Astrocyte (in vitro differentiated cells and primary cell): ENCODE measurements around the gene PLCB4. TPM values are rescaled to one million over a fixed set of nuclear protein-coding genes. Genes with fewer than 3 reads are reported as not detected.
A peak's percentile ranks its signal among the peaks of the same experiment; 100 is the strongest.

Experiments
- DNase-seq: peaks from one replicate; pipeline ENCODE4 v3.0.0-alpha.2; 2010; ENCODE audit warnings: low read depth
- FAIRE-seq: peaks from 2 replicates; lab custom pipeline; 2011; peaks lifted over from hg19 to GRCh38; lab: Jason Lieb, UNC
- H2AFZ ChIP-seq: 2 replicates; pipeline ENCODE4 v1.6.0; 2012; ENCODE audit warnings: low read depth, low read length, inconsistent platforms
- H3K27ac ChIP-seq: 2 replicates; pipeline ENCODE4 v1.5.1; 2011; ENCODE audit warnings: low read depth, low read length, inconsistent platforms
- H3K27me3 ChIP-seq: 2 replicates; pipeline ENCODE4 v1.6.0; 2011; ENCODE audit warnings: low read length, inconsistent platforms; ENCODE audit not compliant: insufficient read depth
- H3K36me3 ChIP-seq: 2 replicates; pipeline ENCODE4 v1.5.1; 2011; ENCODE audit warnings: low read length, inconsistent platforms; ENCODE audit not compliant: insufficient read depth
- H3K4me1 ChIP-seq: 2 replicates; pipeline ENCODE4 v1.5.1; 2011; ENCODE audit warnings: low read length, inconsistent platforms; ENCODE audit not compliant: insufficient read depth
- H3K4me2 ChIP-seq: 2 replicates; pipeline ENCODE4 v1.6.0; 2012; ENCODE audit warnings: low read length, inconsistent platforms
- H3K4me3 ChIP-seq: 2 replicates; pipeline ENCODE4 v1.5.1; 2011; ENCODE audit warnings: low read depth, mild to moderate bottlenecking, low read length, inconsistent platforms; ENCODE audit not compliant: insufficient read depth
- H3K79me2 ChIP-seq: 2 replicates; pipeline ENCODE4 v1.6.0; 2012; ENCODE audit warnings: mild to moderate bottlenecking, low read length, inconsistent platforms; ENCODE audit not compliant: insufficient read depth
- H3K9ac ChIP-seq: 2 replicates; pipeline ENCODE4 v1.6.0; 2012; ENCODE audit warnings: mild to moderate bottlenecking, low read length, inconsistent platforms
- H3K9me3 ChIP-seq: 2 replicates; pipeline ENCODE4 v1.5.1; 2012; ENCODE audit warnings: low read depth, mild to moderate bottlenecking, low read length, inconsistent platforms; ENCODE audit not compliant: insufficient read depth
- H4K20me1 ChIP-seq: 2 replicates; pipeline ENCODE4 v1.6.0; 2012; ENCODE audit warnings: low read length, inconsistent platforms; ENCODE audit not compliant: insufficient read depth
- H3K27ac Mint-ChIP-seq: one replicate; pipeline ENCODE4 v1.8.0; 2021; ENCODE audit warnings: mild to moderate bottlenecking, mixed read lengths; ENCODE audit not compliant: unreplicated experiment
- H3K27me3 Mint-ChIP-seq: one replicate; pipeline ENCODE4 v1.8.0; 2021; ENCODE audit warnings: low read depth, mixed read lengths; ENCODE audit not compliant: unreplicated experiment
- H3K36me3 Mint-ChIP-seq: one replicate; pipeline ENCODE4 v1.8.0; 2021; ENCODE audit warnings: low read depth, mixed read lengths; ENCODE audit not compliant: unreplicated experiment
- H3K4me1 Mint-ChIP-seq: one replicate; pipeline ENCODE4 v1.8.0; 2021; ENCODE audit warnings: low read depth, mixed read lengths; ENCODE audit not compliant: unreplicated experiment
- H3K4me3 Mint-ChIP-seq: one replicate; pipeline ENCODE4 v1.8.0; 2021; ENCODE audit warnings: mild to moderate bottlenecking, moderate library complexity, mixed read lengths; ENCODE audit not compliant: unreplicated experiment
- H3K9me3 Mint-ChIP-seq: one replicate; pipeline ENCODE4 v1.8.0; 2021; ENCODE audit warnings: mild to moderate bottlenecking, mixed read lengths; ENCODE audit not compliant: unreplicated experiment
- CTCF ChIP-seq: IDR thresholded peaks from 2 replicates; pipeline ENCODE4 v1.5.1; 2011; ENCODE audit warnings: low read depth, mild to moderate bottlenecking, inconsistent platforms, low read length, moderate library complexity; ENCODE audit not compliant: insufficient read depth
- EZH2 ChIP-seq: IDR thresholded peaks from 2 replicates; pipeline ENCODE4 v1.6.1; 2012; ENCODE audit warnings: mild to moderate bottlenecking, low read length, inconsistent platforms; ENCODE audit not compliant: insufficient read depth
- total RNA-seq: library from RNA; stranded (reverse); gene quantifications from 2 replicates; pipeline ENCODE4 v1.2.1, GENCODE V29; 2021

Gene PLCB4
- total RNA-seq, 1 donor from 2014 or later: 58.2 TPM

- no peak for DNase-seq
- H3K27ac ChIP-seq: no peak overlapping the region
- no peaks in the 10 kb centered on the region for H3K9me3 Mint-ChIP-seq
- peaks cover 10% of the 10 kb centered on the region for H3K36me3 Mint-ChIP-seq
- H3K4me3 ChIP-seq: no peak overlapping the region
- no peaks in the 10 kb centered on the region for H3K27me3 Mint-ChIP-seq
- TF ChIP-seq EZH2 (no peak), CTCF (no peak)
- H3K36me3 ChIP-seq: no peaks in the 10 kb centered on the region
- H4K20me1 ChIP-seq: no peaks in the 10 kb centered on the region
- H3K4me2 ChIP-seq: no peak overlapping the region
- FAIRE-seq: no peak
- H3K9me3 ChIP-seq: no peaks in the 10 kb centered on the region
- no peaks in the 10 kb centered on the region for H3K4me1 ChIP-seq
- no peak overlapping the region for H3K27ac Mint-ChIP-seq
- no peak overlapping the region for H3K9ac ChIP-seq
- no peaks in the 10 kb centered on the region for H3K27me3 ChIP-seq
- no peak overlapping the region for H2AFZ ChIP-seq
- H3K4me3 Mint-ChIP-seq: no peak overlapping the region
- H3K79me2 ChIP-seq: no peaks in the 10 kb centered on the region
- H3K4me1 Mint-ChIP-seq: peaks cover 15% of the 10 kb centered on the region
Observed at GRCh38 chr20:9139106-9139833, 70.4 kb downstream of the PLCB4 start.

- Mint-ChIP-seq H3K4me1 (peaks cover 19% of the 10 kb centered on the region), H3K27me3 (no peaks in the 10 kb centered on the region), H3K9me3 (no peaks in the 10 kb centered on the region), H3K27ac (no peak overlapping the region), H3K36me3 (peaks cover 10% of the 10 kb centered on the region), H3K4me3 (no peak overlapping the region)
- FAIRE-seq (no peak), DNase-seq (peak; percentile 1)
- Histone ChIP-seq H3K27ac (no peak overlapping the region), H3K4me2 (no peak overlapping the region), H3K36me3 (no peaks in the 10 kb centered on the region), H4K20me1 (no peaks in the 10 kb centered on the region), H3K9ac (no peak overlapping the region), H3K4me1 (no peaks in the 10 kb centered on the region), H3K27me3 (no peaks in the 10 kb centered on the region), H2AFZ (no peak overlapping the region), H3K79me2 (no peaks in the 10 kb centered on the region), H3K9me3 (no peaks in the 10 kb centered on the region), H3K4me3 (no peak overlapping the region)
- TF ChIP-seq EZH2 (no peak), CTCF (no peak)
Observed at GRCh38 chr20:9140162-9140760, 71.4 kb downstream of the PLCB4 start.

- no peak overlapping the region for H3K9ac ChIP-seq
- no peak for FAIRE-seq
Observed at GRCh38 chr20:9141070-9141469, 72.2 kb downstream of the PLCB4 start.

More at GRCh38 chr20:9141070-9141469, 72.2 kb downstream of the PLCB4 start:
- no peak overlapping the region for H3K27ac ChIP-seq
- no peaks in the 10 kb centered on the region for H3K27me3 ChIP-seq
- peaks cover 23% of the 10 kb centered on the region for H3K4me1 Mint-ChIP-seq
- H2AFZ ChIP-seq: no peak overlapping the region
- H4K20me1 ChIP-seq: no peaks in the 10 kb centered on the region
- TF ChIP-seq CTCF (no peak), EZH2 (no peak)
- no peaks in the 10 kb centered on the region for H3K27me3 Mint-ChIP-seq
- no peaks in the 10 kb centered on the region for H3K79me2 ChIP-seq
- no peak overlapping the region for H3K27ac Mint-ChIP-seq
- H3K4me1 ChIP-seq: no peaks in the 10 kb centered on the region
- no peaks in the 10 kb centered on the region for H3K9me3 Mint-ChIP-seq
- H3K4me3 ChIP-seq: no peak overlapping the region
- H3K36me3 ChIP-seq: no peaks in the 10 kb centered on the region
- H3K9me3 ChIP-seq: no peaks in the 10 kb centered on the region
- H3K4me2 ChIP-seq: no peak overlapping the region
- DNase-seq: peak; percentile 2
- H3K4me3 Mint-ChIP-seq: no peak overlapping the region
- peaks cover 10% of the 10 kb centered on the region for H3K36me3 Mint-ChIP-seq
